Pancreas (tissue), 10 donors: ENCODE measurements around the gene TRAPPC3L. TPM values are rescaled to one million over a fixed set of nuclear protein-coding genes. Genes with fewer than 3 reads are reported as not detected.

Source experiments
- ATAC-seq, 4 donors: fragments of 200-7000 bp; cut with Tn5 transposase; one replicate each; pipeline versions ENCODE4 v1.8.0 to v1.9.1; 2020; ENCODE audit warnings: mild to moderate bottlenecking in 4 of 4, moderate library complexity in 4 of 4
- DNase-seq, 6 donors: peaks; one replicate each; pipeline ENCODE4 v3.0.0-alpha.2; 2020
- FAIRE-seq: peaks from 2 replicates; lab custom pipeline; 2012; peaks lifted over from hg19 to GRCh38; lab: Jason Lieb, UNC
- H3K27ac ChIP-seq, 4 donors: fragments of 200-600 bp; sonication (generic); 1 replicate in 3 of 4; 2 replicates in 1 of 4; pipeline versions ENCODE4 v1.5.0 to v1.8.0; 2020
- H3K27me3 ChIP-seq, 4 donors: fragments of 200-600 bp; one replicate each; pipeline ENCODE4 v1.8.0; 2021
- H3K36me3 ChIP-seq, 3 donors: fragments of 200-600 bp; sonication (generic) in 1 of 3; one replicate each; pipeline versions ENCODE4 v1.5.0 to v1.8.0; 2020 to 2021
- H3K4me1 ChIP-seq, 3 donors: fragments of 200-600 bp; one replicate each; pipeline ENCODE4 v1.8.0; 2021
- H3K4me3 ChIP-seq, 4 donors: fragments of 200-600 bp; sonication (generic) in 2 of 4; one replicate each; pipeline versions ENCODE4 v1.5.0 to v1.8.0; 2020 to 2021
- H3K9me3 ChIP-seq, 4 donors: fragments of 200-600 bp; one replicate each; pipeline ENCODE4 v1.8.0; 2021
- CTCF ChIP-seq, 4 donors: fragments of 200-600 bp; sonication (generic) in 3 of 4; IDR thresholded peaks; one replicate each; pipeline versions ENCODE4 v1.5.0 to v1.8.0; 2021; ENCODE audit warnings: antibody characterized with exemption in 4 of 4
- WGBS, 2 donors: extraction: QIAGEN DNeasy Blood & Tissue Kit; methylation state at CpG; one replicate each; pipeline ENCODE4 v1.1.7; 2013; 5-methylcytosine and 5-hydroxymethylcytosine counted together
- intact Hi-C, 3 donors: fragments of 100-400 bp; cut with DNase I; formaldehyde crosslinking; loops; one replicate each; pipeline versions ENCODE4 v1.11.1 to v1.14.2; 2022
- polyA plus RNA-seq, 2 donors: library from polyadenylated mRNA; stranded (reverse); fragments of 200-250 nt; gene quantifications; one replicate each; pipeline ENCODE4 v1.2.3, GENCODE V29; 2013
- total RNA-seq, 6 donors: library from RNA; stranded (reverse); fragmentation: NEBNext Ultra II Directional in 4 of 6; extraction: Animal tissue kit (Norgen Biotek cat#: 25700) in 4 of 6; gene quantifications; one replicate each; pipeline versions ENCODE4 v1.2.1 to v1.2.4, GENCODE V29; 2021 to 2023
- donor health status: healthy with polysubstance abuse.
- donor health status: DM: no; HTN: no; CAD: no; lungs with moderate emphysema.
- donor health status: DM: no; HTN: no; CAD: no.
- donor health status: control.
- donor health status: control.
- donor health status: Bipolar disorder and iron deficiency.
- donor health status: DM: yes; HTN: yes; CAD: no.
- donor health status: DM: no; HTN: no; CAD: no.
- donor health status: DM: no; HTN: no; CAD: no.
- donor health status: DM: yes; HTN: yes; CAD: no.

Gene TRAPPC3L
- total and polyA plus RNA-seq, 8 donors: 0.12 TPM; not detected in 7

GRCh38 chr6:116571683-116572000, 26.2 kb upstream of the TRAPPC3L start:
- Histone ChIP-seq H3K4me3 (peak overlapping the region; percentile 55 to 91 (median 88)), H3K4me1 (peaks cover 0 to 17% (median 17%) of the 10 kb centered on the region in 3 donors), H3K9me3 (no peaks in the 10 kb centered on the region), H3K36me3 (no peaks in the 10 kb centered on the region), H3K27ac (peak overlapping the region; percentile 87 to 91 (median 88)), H3K27me3 (no peaks in the 10 kb centered on the region)
- no peak for TF ChIP-seq CTCF (IDR thresholded peaks at IDR 0.05)
- DNase-seq (no peak), ATAC-seq (peak in 2 of 4 donors; percentile 49 to 62), FAIRE-seq (no peak)
- WGBS, 2 donors: 0% methylated on average over 12 of the region's 12 CpGs
- intact Hi-C loops: no loop called here

- peak; percentile 95 to 98 (median 96) for ATAC-seq
- intact Hi-C loops: no loop called here
These were observed 25.6 kb upstream of the TRAPPC3L start, which contains the start of gene RWDD1 for GRCh38 chr6:116570856-116571682. Gene RWDD1, plus strand, starts transcription at chr6:116571504. Its CDS starts 79 bp downstream, at chr6:116571583.

GRCh38 chr6:116568821-116569755, 23.6 kb upstream of the TRAPPC3L start:
- peaks cover 0 to 17% (median 17%) of the 10 kb centered on the region in 3 donors for H3K4me1 ChIP-seq
- H3K4me3 ChIP-seq: no peak overlapping the region
- 61 to 66% methylated on average over 7 of the region's 7 CpGs for WGBS, 2 donors
- intact Hi-C loops: no loop called here
- H3K9me3 ChIP-seq: no peaks in the 10 kb centered on the region
- H3K27me3 ChIP-seq: no peaks in the 10 kb centered on the region
- no peak overlapping the region for H3K27ac ChIP-seq
- ATAC-seq: no peak
- no peak for TF ChIP-seq CTCF (IDR thresholded peaks at IDR 0.05)
- H3K36me3 ChIP-seq: no peaks in the 10 kb centered on the region
- DNase-seq: no peak
- FAIRE-seq: no peak

More at GRCh38 chr6:116570856-116571682, 25.6 kb upstream of the TRAPPC3L start, which contains the start of gene RWDD1:
- Histone ChIP-seq H3K4me1 (peaks cover 0 to 17% (median 17%) of the 10 kb centered on the region in 3 donors), H3K4me3 (peak within 1 kb of the TSS; percentile 55 to 91 (median 88)), H3K27me3 (no peaks in the 10 kb centered on the region), H3K36me3 (no peaks in the 10 kb centered on the region), H3K27ac (peak within 1 kb of the TSS; percentile 87 to 91 (median 88)), H3K9me3 (no peaks in the 10 kb centered on the region)
- WGBS, 2 donors: 0% methylated on average over 62 of the region's 62 CpGs
- FAIRE-seq: no peak
- TF ChIP-seq CTCF (IDR thresholded peaks at IDR 0.05): no peak
- DNase-seq: peak; percentile 95 to 99 (median 99)

DNA sequence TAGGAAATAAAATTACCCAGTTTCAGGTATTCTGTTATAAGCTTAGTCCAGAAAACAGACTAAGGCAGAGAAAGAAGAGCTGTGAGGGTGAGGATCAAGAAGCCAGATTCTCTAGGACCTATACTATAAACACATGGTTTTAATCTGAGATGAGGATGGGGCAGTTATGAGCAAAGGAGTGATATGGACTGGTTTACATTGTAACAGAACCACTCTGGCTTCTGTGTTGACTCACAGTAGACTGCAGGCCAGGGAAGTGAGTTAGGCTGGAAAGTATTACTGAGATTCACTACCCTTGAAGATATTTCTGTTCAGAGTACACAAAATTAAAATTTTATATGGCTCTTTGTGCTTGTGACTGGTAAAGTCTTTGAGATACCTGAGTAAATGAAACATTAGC, 22.6 kb upstream of the TRAPPC3L start:
- Histone ChIP-seq H3K27ac (no peak overlapping the region), H3K9me3 (no peaks in the 10 kb centered on the region), H3K36me3 (no peaks in the 10 kb centered on the region), H3K27me3 (no peaks in the 10 kb centered on the region), H3K4me1 (peaks cover 0 to 12% (median 12%) of the 10 kb centered on the region in 3 donors), H3K4me3 (no peak overlapping the region)
- intact Hi-C loops: no loop called here
- ATAC-seq: no peak
- no peak for FAIRE-seq
- DNase-seq: no peak
- no peak for TF ChIP-seq CTCF (IDR thresholded peaks at IDR 0.05)
